Measurements from ENCODE around the gene NR2F1-AS1.
A peak's percentile ranks its signal among the peaks of the same experiment; 100 is the strongest.

NR2F1-AS1 gene

DNA sequence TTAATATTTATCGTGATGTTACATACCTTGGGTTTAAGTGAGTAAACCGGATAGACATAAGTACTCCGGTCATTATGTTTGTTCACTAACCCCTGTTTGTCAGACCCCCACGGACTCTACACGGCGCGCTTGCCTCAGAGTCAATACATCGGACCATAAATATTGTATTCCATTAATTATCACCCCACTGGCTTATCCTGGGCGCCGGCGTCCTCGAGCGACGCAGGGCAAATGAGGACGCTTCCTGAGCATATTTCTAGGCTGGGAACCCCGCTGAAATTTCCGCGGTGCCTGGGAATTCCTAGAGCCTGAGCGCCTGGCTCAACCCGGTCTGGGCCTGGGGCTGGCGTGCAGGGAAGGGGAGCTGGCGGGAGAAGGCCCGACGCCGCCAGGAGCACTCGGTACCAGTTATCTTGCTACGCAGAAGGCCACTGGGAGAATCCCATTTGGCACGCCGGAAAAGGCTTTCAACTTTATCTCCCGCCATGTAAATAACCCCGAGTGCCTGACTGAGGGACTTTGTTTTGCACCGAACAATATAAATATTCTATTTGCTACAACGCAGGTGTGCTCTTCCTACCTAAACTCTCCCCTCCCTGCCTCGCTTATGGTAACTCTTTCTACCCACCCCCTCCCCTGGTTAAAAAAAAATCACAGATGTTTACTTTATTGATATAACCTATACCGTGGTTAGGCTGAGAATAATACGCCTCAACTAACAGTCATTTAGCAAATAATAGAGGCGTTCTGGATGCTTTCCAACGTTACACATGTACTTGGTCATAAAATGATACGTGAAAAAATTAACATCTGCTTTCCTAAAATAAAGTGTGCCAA lies 21.4 kb upstream of the NR2F1-AS1 start:
- peak; percentile 69 for DNase-seq

DNA sequence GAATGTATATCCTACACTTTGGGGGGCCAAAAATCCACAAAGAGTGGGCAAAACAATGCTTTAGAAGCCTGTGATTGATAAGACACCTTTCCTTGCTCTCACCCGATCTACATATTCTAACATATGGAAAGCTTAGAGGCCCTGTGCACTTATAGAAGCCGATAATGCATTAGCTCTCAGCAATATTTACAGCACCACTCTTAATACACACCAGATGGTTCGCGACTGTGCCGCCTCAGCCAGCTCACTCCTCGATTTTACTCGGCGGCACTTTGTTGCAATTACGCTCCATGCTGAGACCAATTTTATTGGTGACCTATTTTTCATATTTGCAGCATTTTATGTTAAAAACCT lies 20.8 kb upstream of the NR2F1-AS1 start:
- DNase-seq, result peak; percentile 74

DNA sequence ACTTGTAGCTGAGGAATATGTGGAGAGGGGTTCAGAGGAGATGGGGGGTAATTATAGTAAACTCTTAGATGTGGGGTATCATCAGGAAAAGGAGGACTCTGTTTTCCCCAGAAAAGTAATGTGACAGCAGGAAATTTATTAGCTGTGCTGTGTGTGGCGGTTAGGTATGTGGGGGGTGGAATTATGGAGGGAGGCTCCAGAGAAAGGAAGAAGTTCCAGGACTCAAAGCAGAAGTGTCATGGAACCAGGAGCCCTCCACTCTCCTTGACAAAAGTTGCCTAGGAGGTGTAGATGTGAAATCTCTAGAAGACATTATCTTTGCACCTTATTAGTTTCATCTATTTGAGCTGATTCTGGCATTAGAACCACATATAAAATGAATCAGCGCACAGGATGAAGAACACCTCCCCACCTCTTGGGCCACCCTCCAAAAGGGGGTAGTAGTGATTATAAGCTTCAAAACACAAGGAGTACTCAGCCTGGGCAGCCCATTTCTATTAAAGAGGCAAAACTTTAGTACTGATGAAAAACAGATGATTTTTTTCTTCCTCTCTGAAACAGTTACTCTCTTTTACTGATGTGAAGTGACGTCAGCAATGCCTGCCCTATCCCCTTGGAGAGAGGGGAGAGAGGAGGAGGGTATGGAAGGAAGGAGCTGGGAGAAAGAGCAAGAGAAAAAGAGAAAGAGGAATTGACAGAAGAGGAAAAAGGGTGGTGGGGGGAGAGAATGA lies 20.2 kb upstream of the NR2F1-AS1 start:
- no peak for DNase-seq

DNA sequence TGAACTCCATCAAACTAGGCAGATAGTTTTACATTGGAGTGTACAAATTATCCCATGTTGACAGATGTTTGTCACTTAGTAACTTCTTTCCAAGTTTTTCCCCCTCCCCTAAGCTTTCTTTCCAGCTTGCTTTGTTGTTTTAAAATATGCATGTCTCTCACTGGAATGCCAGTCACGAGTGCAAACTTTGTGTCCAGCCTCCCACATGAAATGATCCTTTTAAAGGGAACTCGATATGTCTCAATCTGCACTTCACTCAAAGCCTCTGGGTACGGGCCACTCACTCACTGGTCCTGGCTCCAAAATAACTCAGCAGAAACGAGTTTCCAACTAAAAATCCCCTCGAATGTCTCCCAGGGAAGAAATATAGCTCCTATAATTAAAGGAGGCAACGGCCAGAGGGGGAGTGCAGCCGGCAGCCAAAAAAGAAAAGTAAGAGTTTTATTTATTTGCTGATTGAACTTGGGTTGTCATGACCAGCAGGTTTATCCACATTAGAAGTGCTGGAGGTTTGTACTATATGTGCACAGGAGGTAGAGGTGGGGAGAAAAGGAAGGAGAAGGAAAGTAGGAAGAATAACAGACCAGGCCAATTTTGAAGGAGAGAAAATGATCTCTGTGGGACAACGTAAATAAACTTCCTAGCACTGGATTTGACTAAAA lies 19.5 kb upstream of the NR2F1-AS1 start:
- no peak for DNase-seq

- no peak for DNase-seq
Measured at GRCh38 chr5:93599399-93600120, 18.5 kb upstream of the NR2F1-AS1 start.

- no peak for DNase-seq
Measured at GRCh38 chr5:93599001-93599379, 18.0 kb upstream of the NR2F1-AS1 start.

- no peak for DNase-seq
Measured at GRCh38 chr5:93598091-93599000, 17.3 kb upstream of the NR2F1-AS1 start.

GRCh38 chr5:93596676-93597490 lies 15.9 kb upstream of the NR2F1-AS1 start:
- no peak for DNase-seq

- DNase-seq, result no peak
Measured at GRCh38 chr5:93596310-93596675, 15.3 kb upstream of the NR2F1-AS1 start.

GRCh38 chr5:93595420-93596147 lies 14.6 kb upstream of the NR2F1-AS1 start:
- DNase-seq, result no peak

- no peak for DNase-seq
Measured at GRCh38 chr5:93594591-93595419, 13.8 kb upstream of the NR2F1-AS1 start.

GRCh38 chr5:93593476-93594131 lies 12.6 kb upstream of the NR2F1-AS1 start:
- no peak for DNase-seq

DNA sequence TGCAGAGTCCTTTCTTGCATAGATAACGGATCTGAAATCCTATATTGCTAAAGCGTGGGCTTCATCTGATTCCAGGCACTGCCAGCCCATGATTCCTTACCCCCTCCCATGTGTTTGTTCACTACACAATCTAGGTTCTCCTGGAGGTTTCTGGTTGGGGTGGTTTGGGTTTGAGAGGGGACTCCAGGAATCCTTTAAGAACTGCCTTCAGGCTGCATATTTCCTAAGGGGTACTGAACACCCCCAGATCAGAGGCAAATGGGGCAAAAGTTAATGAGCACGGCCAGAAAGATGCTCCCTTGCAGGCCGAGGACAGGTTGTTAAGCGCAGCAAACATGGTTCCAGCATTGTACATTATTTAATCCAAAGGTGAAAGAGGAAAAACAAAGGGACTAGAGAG lies 11.9 kb upstream of the NR2F1-AS1 start:
- no peak for DNase-seq

DNA sequence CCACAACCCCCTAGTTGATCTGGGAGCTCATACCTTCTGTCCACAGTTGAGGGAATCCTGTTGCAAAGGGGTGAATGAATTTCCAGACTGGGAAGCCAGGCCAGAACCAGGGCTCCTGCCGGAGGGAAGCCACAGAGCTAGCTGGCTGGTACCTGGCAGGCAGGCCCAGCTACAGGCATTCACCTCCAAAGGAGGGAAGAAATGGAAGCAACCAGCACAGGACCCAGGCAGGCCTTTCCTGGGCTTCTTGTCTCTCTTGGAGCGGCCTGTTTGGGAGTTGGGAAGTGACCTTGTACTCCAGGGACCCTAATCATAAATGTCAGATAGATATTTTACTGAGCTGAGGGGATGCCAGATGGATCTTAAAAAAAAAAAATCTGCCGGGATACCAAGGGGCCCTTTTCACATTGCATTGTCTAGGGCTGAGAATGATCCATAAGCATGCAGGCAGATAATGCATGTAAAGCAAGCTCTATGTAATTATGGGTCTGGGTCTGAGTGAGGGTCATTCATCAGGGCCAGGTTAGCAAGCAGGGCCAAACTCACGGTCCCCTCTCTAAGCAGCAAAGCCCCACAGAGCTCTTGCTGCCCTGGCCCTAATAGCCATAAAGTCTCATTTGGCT lies 10.4 kb upstream of the NR2F1-AS1 start:
- no peak for DNase-seq

DNA sequence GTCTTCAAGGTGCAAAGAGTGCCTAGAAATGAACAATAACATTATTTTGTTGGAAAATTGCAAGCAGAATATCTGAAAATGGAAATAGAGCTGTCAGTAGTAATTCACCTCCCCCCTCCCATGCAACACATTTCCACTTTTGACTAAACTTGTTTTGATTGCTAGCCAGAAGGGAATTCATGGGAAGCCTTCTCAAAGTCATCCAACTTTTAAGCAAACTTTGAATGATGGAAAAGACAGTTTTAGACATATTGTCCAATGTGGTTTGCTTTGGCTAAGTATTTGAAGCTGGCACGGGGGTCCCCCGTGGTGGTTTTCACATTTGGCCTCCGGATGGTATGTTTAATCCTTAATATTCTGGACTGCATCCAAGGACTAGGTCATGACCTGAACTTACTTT lies 9.5 kb upstream of the NR2F1-AS1 start:
- DNase-seq, result no peak

DNA sequence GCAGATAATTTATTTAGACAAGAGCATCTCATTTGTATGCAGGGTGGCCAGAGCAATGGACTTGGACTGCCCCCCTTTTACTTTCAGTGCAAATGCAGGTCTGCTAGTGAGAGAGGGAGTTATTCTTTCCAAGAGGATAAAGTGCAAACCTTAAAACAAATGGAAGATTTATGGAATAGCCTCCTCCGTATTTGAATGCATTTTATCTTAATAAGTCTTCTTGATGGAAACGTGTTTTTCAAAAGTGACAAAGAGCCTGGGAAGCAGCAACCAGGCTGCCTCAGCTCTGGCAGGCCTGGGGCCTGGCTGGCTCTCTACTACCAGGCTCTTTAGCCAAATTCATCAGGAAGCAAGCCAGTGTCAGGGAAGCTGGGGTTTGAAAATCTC lies 8.8 kb upstream of the NR2F1-AS1 start:
- DNase-seq, result no peak

DNA sequence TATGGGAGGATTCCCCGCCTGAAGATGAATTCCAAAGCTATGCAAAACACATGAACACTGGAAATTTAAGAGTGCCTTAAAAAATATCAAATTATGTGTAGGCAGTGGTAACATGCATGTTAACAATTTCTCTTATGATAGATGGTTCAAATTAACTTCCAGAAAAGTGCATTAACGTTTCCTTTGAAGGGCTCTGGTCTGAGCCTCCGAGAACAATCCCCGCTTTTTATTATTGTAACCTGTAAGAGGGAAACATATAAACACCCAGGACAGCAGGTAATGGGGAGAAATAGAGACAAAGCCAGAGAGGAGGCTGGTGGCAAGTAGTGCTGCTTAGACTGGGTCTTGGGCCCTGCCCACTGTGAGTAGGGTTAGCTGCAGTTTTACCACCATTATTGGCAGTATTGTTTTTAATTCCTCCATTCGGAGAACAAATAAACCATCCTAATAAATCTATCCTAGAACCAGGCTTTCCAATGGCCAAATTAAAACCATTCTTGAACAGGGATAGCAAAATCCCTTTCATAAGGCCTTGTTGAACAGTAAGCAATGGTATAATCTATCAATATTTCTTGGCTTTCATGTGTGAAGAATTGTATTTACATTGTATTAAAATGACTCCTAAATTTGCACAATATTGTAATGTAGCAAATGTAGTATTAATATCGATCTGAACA lies 8.3 kb upstream of the NR2F1-AS1 start:
- DNase-seq, result no peak
